ENCODE data around the gene OTOA.
"Not testable (repeated sequence)": the region's sequence is repeated elsewhere in the genome, so short reads cannot be mapped to it uniquely, and the experiment has no call there.

OTOA gene

GRCh38 chr16:21642861-21643260 is 20.9 kb upstream of the OTOA start:
- no peak for DNase-seq

GRCh38 chr16:21643785-21644184 is 20.0 kb upstream of the OTOA start:
- no peak for DNase-seq

- DNase-seq, result no peak
Measured at GRCh38 chr16:21644674-21645073, 19.1 kb upstream of the OTOA start.

- no peak for DNase-seq
Measured at GRCh38 chr16:21645261-21645721, 18.5 kb upstream of the OTOA start.

GRCh38 chr16:21646091-21646490 is 17.7 kb upstream of the OTOA start:
- DNase-seq, result no peak

GRCh38 chr16:21646721-21647561 is 16.8 kb upstream of the OTOA start:
- no peak for DNase-seq

- no peak for DNase-seq
Measured at GRCh38 chr16:21647562-21648164, 16.1 kb upstream of the OTOA start.

GRCh38 chr16:21649826-21650406 is 13.9 kb upstream of the OTOA start:
- DNase-seq, result not testable (repeated sequence)

GRCh38 chr16:21650521-21650920 is 13.2 kb upstream of the OTOA start:
- no peak for DNase-seq

- no peak for DNase-seq
Measured at GRCh38 chr16:21651515-21651914, 12.3 kb upstream of the OTOA start.

GRCh38 chr16:21652453-21652852 is 11.3 kb upstream of the OTOA start, which contains the start of gene IGSF6:
Gene IGSF6 (minus strand): TSS chr16:21652608. CDS start chr16:21652598, 10 bp downstream.
- no peak for DNase-seq

- no peak for DNase-seq
Measured at GRCh38 chr16:21653571-21653970, 10.2 kb upstream of the OTOA start.

- no peak for DNase-seq
Measured at GRCh38 chr16:21654466-21654865, 9.3 kb upstream of the OTOA start.

- no peak for DNase-seq
Measured at GRCh38 chr16:21654881-21655280, 8.9 kb upstream of the OTOA start.

- DNase-seq, result no peak
Measured at GRCh38 chr16:21656795-21657768, 6.7 kb upstream of the OTOA start.

- DNase-seq, result no peak
Measured at GRCh38 chr16:21659124-21659523, 4.6 kb upstream of the OTOA start.

GRCh38 chr16:21664801-21665492 is 1.2 kb downstream of the OTOA start:
- no peak for DNase-seq

- DNase-seq, result no peak
Measured at GRCh38 chr16:21666772-21667171, 3.0 kb downstream of the OTOA start.

GRCh38 chr16:21667575-21667974 is 3.8 kb downstream of the OTOA start:
- DNase-seq, result no peak

GRCh38 chr16:21673469-21673868 is 9.7 kb downstream of the OTOA start:
- no peak for DNase-seq

- not testable (repeated sequence) for DNase-seq
Measured at GRCh38 chr16:21674456-21674855, 10.7 kb downstream of the OTOA start.

GRCh38 chr16:21680714-21681113 is 16.9 kb downstream of the OTOA start:
- not testable (repeated sequence) for DNase-seq
